Endothelial cell of umbilical vein (primary cell): ENCODE results near the gene AGPAT2.

Experiments
- CTCF ChIP-seq, 2 donors: IDR thresholded peaks; 1 replicate in 1 of 2; 2 replicates in 1 of 2; pipeline ENCODE4 v1.5.1; 2011; ENCODE audit warnings: low read length in 2 of 2, mild to moderate bottlenecking in 2 of 2, moderate library complexity in 2 of 2, control low read depth in 1 of 2, inconsistent platforms in 1 of 2, low read depth in 1 of 2; ENCODE audit not compliant: insufficient read depth in 1 of 2; ENCODE audit errors: extremely low read depth in 1 of 2
- EZH2 ChIP-seq: IDR thresholded peaks from 2 replicates; pipeline ENCODE4 v1.6.1; 2012; ENCODE audit warnings: borderline replicate concordance, low read depth, mild to moderate bottlenecking, moderate library complexity, low read length, inconsistent platforms; ENCODE audit not compliant: severe bottlenecking
- GATA2 ChIP-seq: IDR thresholded peaks from 2 replicates; pipeline ENCODE4 v1.7.0; 2011; ENCODE audit warnings: low read depth, mild to moderate bottlenecking, moderate library complexity, mixed read lengths, low read length; ENCODE audit not compliant: insufficient read length, insufficient read depth
- MYC ChIP-seq: IDR thresholded peaks from one replicate; pipeline ENCODE4 v1.6.1; 2011; ENCODE audit warnings: mild to moderate bottlenecking, low read depth, low read length
- POLR2A ChIP-seq: IDR thresholded peaks from 2 replicates; pipeline ENCODE4 v1.6.1; 2012; ENCODE audit warnings: low read depth, mild to moderate bottlenecking, control low read depth, low read length
- POLR2AphosphoS5 ChIP-seq: IDR thresholded peaks from 2 replicates; pipeline ENCODE4 v1.6.1; 2012; ENCODE audit warnings: low read depth, mild to moderate bottlenecking, control low read depth, low read length, moderate library complexity; ENCODE audit not compliant: insufficient read depth
- TF ChIP-seq, protein P1 (sequence below): IDR thresholded peaks from 2 replicates; pipeline ENCODE4 v1.6.1; 2011; ENCODE audit not compliant: insufficient read depth, insufficient read length

GRCh38 chr9:136694163-136694871, 7.1 kb upstream of the AGPAT2 start:
- no peak for TF ChIP-seq EZH2
- TF ChIP-seq CTCF (IDR thresholded peaks at IDR 0.05; ENCODE audit: extremely low read depth in 1 of 2, insufficient read depth in 1 of 2, low read depth in 1 of 2, low read length in 2 of 2), result peak; percentile 75 to 89
- no peak for TF ChIP-seq MYC
- TF ChIP-seq, protein P1, sequence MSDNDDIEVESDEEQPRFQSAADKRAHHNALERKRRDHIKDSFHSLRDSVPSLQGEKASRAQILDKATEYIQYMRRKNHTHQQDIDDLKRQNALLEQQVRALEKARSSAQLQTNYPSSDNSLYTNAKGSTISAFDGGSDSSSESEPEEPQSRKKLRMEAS, result no peak
- TF ChIP-seq POLR2AphosphoS5, result no peak
- TF ChIP-seq POLR2A, result no peak
- no peak for TF ChIP-seq GATA2
